Stimulated activated CD4-positive, alpha-beta T cell treated with anti-CD3 and anti-CD28 coated beads, Interleukin-2, amount 100 ng/mL, for 24 hours (primary cell): ENCODE results near the gene THADA.
"Not testable (repeated sequence)": the region's sequence is repeated elsewhere in the genome, so short reads cannot be mapped to it uniquely, and the experiment has no call there.

Experiments used
- DNase-seq, 2 donors: peaks; one replicate each; pipeline ENCODE4 v3.0.0-alpha.2; 2020

THADA gene

GRCh38 chr2:43317680-43318079 is 278.2 kb downstream of the THADA start:
- DNase-seq = no peak

- DNase-seq = no peak
These were observed 278.6 kb downstream of the THADA start for GRCh38 chr2:43317194-43317593.

DNA sequence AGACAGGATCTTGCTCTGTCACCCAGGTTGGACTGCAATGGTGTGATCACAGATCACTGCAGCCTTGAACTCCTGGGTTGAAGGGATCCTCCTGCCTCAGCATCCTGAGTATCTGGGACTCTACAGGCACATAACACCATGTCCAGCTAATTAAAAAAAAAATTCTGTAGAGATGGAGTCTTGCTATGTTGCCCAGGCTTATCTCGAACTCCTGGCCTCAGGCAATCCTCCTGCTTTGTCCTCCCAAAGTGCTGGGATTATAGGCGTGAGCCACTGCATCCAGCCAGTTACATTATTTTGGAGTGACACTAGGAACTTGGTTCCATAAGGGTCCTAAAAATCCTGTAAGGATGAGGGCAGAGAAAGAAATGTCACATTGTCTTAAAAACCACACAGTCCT is 280.4 kb downstream of the THADA start:
- no peak for DNase-seq

DNA sequence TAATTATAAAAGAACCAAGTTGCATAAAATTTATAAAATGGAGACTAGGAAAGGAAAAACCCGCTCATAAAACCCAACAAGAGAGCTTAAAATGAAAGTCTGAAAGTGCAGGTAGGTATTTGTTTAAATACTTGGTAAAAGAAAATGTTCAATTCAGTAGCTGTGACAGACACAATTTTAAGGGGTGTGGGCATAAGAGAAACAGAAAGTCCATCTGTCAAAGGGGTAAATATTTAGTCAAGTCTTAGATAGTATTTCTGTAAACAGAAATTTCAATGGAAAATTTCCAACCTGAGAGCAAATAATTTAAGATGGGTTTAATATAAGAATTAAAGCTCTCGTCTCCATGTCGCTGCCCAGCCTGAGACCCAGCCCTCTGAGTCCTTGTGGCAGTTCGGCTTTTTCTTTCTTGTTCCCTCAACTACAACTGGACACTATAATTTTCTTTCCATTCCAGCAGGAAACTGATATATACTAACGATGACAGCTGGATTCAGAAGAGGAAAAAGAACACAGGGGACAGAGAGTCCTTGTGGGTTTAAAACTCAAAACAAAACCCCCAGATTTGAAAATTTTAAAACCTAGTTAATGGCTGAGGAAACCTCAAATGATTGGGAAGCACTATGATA is 281.4 kb downstream of the THADA start:
- DNase-seq = no peak

GRCh38 chr2:43313642-43314017 is 282.2 kb downstream of the THADA start:
- no peak for DNase-seq

- DNase-seq = no peak
These were observed 282.8 kb downstream of the THADA start for GRCh38 chr2:43312755-43313641.

GRCh38 chr2:43311276-43311675 is 284.6 kb downstream of the THADA start:
- no peak for DNase-seq

GRCh38 chr2:43309935-43310334 is 285.9 kb downstream of the THADA start:
- DNase-seq = no peak

DNA sequence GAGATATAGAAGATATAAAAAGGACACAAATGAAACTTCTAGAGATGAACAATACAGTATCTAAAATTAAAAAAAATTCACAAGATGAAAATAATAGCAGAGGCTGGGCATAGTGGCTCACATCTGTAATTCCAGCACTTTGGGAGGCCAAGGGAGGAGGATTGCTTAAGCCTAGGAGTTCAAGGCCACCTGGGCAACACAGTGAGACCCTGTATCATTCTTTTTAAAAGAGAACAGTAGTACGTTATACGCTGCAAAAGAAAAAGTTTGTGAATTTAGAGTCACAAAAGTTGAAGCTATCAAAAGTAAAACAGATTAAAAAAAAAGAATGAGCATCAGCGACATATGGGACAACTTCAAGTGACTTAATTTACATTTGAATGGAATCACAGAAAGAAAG is 287.9 kb downstream of the THADA start:
- DNase-seq = no peak

DNA sequence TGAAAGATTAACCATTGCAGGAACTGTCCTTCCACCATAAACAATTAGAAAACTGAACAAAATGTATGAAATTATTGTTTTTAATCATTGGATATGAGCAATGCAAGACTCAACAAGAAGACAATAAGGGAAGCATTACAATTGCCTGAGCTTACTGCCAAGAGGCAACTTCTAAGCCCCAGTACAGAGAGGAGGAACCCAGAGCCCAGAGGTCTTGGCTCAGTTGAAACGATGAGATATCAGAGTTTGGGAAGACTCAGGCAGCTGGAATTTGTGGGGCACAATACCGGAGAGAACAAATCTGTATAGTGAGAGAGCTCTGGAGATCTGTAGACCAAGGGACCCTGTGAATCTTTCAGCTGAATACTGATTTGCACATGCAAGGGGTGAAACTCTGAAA is 288.8 kb downstream of the THADA start:
- DNase-seq = no peak

GRCh38 chr2:43306197-43306596 is 289.6 kb downstream of the THADA start:
- DNase-seq = no peak

GRCh38 chr2:43305517-43305916 is 290.3 kb downstream of the THADA start:
- DNase-seq = no peak

GRCh38 chr2:43305012-43305411 is 290.8 kb downstream of the THADA start:
- no peak for DNase-seq

DNA sequence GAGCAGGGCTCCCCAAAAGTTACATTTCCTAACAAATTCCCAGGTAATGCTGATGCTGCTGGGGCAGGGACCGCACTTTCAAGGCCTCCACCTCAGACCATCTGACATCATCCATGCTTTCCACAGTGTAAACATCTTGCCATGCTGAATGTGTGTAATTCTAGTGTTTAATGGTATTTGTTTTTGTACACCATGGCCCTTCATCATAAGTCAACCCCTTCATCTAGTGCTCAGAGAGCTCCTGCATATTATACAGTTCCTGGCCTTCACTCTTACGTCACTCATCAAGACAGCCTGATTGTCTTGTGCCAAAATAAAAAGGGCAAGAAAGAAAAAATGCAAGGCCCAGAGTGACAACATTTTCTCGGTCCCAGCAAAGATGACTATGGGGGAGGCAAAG is 291.9 kb downstream of the THADA start:
- no peak for DNase-seq

- no peak for DNase-seq
These were observed 292.8 kb downstream of the THADA start for GRCh38 chr2:43302961-43303494.

DNA sequence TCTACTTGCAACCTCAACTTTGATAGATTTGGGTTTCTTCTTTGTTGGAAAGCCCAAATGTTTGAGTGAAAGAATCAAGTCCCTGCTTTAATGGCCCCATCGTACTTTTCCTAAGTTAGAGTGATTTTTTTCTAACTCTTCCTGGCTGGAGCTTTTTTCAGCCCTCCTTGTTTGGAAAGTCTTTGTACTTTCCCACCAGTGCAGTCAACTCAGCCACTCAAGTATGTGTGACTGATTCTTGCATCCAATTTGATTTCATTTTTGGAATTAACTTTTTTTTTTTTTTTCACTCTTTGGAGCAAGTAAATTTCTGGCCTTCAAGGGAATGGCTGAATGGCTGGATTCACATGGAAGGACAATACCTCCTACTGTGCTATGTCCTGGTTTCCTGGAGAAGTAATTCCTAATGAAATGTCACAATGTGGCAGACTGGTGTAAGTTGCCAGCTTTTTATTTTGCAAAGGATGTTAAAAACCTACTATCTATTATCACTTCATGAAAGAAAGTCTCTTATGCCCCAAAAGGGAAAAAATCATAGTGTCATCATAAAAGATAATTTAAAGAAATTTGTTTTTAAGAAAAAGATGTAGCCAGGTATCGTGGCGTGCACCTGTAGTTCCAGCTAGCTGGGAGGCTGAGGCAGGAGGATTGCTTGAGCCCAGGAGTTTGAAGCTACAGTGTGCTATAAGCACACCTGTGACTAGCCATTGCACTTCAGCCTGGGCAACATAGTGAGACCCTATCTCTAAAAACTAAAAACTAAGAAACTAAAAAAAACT is 293.5 kb downstream of the THADA start:
- DNase-seq = no peak

- no peak for DNase-seq
These were observed 294.9 kb downstream of the THADA start for GRCh38 chr2:43300781-43301583.

DNA sequence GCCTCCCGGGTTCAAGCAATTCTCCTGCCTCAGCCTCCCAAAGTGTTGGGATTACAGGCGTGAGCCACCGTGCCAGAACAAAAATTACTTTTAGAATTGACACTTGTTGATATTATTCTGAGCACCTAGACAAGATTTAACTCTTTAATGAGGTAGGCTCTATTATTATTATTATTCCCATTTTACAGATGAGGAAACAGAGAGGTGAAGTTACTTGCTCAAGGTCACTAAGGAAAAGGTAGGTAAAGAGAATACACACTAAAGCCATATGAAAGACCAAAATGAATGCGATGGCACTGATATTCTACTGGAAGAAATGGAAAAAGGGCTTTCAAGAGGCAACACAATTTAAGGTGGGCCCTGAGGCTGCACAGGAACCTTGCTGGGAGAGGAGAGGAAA is 295.6 kb downstream of the THADA start:
- DNase-seq = no peak

DNA sequence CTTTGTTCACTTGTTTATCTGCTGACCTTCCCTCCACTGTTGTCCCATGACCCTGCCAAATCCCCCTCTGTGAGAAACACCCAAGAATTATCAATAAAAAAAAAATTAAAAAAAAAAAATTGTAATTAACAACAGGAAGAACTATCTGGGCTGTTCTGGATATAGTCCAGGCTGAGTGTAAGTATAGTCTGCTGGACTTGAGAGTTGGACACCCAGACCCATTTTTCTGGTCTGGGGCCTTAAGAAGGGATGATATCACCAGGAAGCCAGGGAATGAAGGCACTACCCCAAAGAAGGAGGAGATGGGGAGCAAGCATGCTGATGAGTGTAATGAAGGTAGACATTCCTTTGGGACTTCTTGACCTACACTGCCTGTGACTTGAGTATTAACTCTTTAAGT is 297.3 kb downstream of the THADA start:
- no peak for DNase-seq

DNA sequence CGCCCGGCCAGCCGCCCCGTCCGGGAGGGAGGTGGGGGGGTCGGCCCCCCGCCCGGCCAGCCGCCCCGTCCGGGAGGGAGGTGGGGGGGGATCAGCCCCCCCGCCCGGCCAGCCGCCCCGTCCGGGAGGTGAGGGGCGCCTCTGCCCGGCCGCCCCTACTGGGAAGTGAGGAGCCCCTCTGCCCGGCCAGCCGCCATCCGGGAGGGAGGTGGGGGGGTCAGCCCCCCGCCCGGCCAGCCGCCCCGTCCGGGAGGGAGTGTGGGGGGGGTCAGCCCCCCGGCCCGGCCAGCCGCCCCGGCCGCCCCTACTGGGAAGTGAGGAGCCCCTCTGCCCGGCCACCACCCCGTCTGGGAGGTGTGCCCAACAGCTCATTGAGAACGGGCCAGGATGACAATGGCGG is 298.1 kb downstream of the THADA start:
- not testable (repeated sequence) for DNase-seq

- DNase-seq = no peak
These were observed 300.8 kb downstream of the THADA start for GRCh38 chr2:43294973-43295603.
